Muscle layer of colon (tissue), 2 donors: ENCODE data around the gene RPL31.
"Not testable (repeated sequence)": the region's sequence is repeated elsewhere in the genome, so short reads cannot be mapped to it uniquely, and the experiment has no call there.

ENCODE experiments used
- H3K27ac ChIP-seq: one replicate; pipeline ENCODE4 v1.7.0; 2013; ENCODE audit warnings: low read depth, mild to moderate bottlenecking, low read length, moderate library complexity
- H3K27me3 ChIP-seq, 2 donors: one replicate each; pipeline ENCODE4 v1.7.0; 2013; ENCODE audit warnings: low read length in 2 of 2, mild to moderate bottlenecking in 2 of 2; ENCODE audit not compliant: insufficient read depth in 2 of 2, control insufficient read depth in 1 of 2
- H3K36me3 ChIP-seq: one replicate; pipeline ENCODE4 v1.7.0; 2013; ENCODE audit warnings: mild to moderate bottlenecking, low read length; ENCODE audit not compliant: insufficient read depth
- H3K4me1 ChIP-seq: one replicate; pipeline ENCODE4 v1.7.0; 2013; ENCODE audit warnings: mild to moderate bottlenecking, low read length; ENCODE audit not compliant: insufficient read depth
- H3K4me3 ChIP-seq, 2 donors: one replicate each; pipeline ENCODE4 v1.7.0; 2013; ENCODE audit warnings: low read length in 2 of 2, low read depth in 1 of 2, mild to moderate bottlenecking in 1 of 2, moderate library complexity in 1 of 2
- H3K9ac ChIP-seq: one replicate; pipeline ENCODE4 v1.7.0; 2013; ENCODE audit warnings: low read length
- H3K9me3 ChIP-seq: one replicate; pipeline ENCODE4 v1.7.0; 2013; ENCODE audit warnings: mild to moderate bottlenecking, low read length
- donor health status: abdominal sarcoma.
- donor health status: Adenocarcinoma of cecum.

The RPL31 gene

DNA sequence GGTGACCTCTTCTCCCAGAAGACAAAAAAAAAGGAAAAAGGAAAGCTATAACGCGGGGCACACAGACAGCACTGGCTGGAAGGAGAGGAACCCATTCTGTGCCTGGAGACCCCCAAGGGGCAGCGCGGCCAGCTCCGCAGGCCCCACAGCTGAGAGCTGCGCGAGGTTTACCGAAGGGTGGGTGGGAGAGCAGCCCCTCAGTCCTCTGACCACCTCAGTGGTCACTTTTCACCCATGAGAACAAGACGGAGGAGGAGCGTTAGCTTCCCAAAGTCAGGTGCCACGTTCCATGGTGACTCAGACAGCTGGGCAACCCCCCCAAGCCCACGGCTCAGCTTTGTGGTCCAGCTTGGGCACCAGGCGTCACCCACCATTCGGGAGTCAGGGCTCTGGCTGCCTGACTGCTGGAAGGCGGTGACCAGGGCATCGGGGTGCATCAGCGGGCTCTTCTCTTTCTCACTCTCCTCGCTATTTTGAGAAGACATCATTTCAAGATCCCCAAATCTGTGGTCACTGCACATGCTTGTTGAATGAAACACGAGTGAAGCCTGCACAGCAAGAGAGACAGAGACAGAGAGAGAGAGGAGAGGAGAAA, 35.2 kb downstream of the RPL31 start:
- no peak overlapping the region for H3K4me3 ChIP-seq
- H3K27me3 ChIP-seq = no peaks in the 10 kb centered on the region
- no peaks in the 10 kb centered on the region for H3K9me3 ChIP-seq
- no peak overlapping the region for H3K27ac ChIP-seq
- H3K36me3 ChIP-seq = peaks cover 16% of the 10 kb centered on the region
- no peaks in the 10 kb centered on the region for H3K4me1 ChIP-seq
- no peak overlapping the region for H3K9ac ChIP-seq

DNA sequence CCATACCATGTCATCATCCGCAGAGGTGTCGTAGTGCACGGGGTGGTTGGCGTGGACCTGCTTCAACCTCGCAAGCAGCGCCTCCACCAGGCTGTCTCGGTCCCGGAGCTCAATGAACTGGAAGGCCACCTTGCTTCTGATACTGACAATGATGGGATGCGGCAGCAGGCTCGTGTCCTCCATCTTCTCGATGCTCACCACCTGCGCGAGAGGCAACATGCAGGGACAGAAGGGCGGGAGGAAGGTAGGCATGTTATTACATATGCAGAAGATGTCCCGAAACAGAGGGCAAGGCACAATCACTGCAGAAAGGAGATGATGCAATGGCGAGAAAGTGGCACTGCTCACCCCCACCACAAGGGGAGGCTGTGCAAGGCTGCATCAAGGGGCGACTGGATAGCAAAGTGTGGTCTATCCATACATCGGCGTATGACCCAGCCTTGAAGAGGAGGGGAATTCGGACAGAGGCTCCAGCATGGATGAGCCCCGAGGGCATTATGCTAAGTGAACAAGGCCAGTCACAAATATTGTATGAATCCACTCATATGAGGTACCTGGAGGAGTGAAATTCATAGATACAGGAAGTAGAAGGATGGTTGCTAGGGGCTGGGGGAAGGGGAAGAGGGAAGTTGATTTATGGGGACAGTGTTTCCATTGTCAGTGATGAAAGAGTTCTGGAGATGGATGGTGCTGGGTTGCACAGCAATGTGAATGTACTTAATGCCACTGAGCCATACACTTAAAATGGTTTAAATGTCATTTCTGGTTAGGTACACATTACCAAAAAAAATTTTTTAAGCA, 36.6 kb downstream of the RPL31 start:
- Histone ChIP-seq H3K4me3 (no peak overlapping the region), H3K4me1 (no peaks in the 10 kb centered on the region), H3K9me3 (no peaks in the 10 kb centered on the region), H3K27ac (no peak overlapping the region), H3K27me3 (no peaks in the 10 kb centered on the region), H3K9ac (no peak overlapping the region), H3K36me3 (peaks cover 12% of the 10 kb centered on the region)

DNA sequence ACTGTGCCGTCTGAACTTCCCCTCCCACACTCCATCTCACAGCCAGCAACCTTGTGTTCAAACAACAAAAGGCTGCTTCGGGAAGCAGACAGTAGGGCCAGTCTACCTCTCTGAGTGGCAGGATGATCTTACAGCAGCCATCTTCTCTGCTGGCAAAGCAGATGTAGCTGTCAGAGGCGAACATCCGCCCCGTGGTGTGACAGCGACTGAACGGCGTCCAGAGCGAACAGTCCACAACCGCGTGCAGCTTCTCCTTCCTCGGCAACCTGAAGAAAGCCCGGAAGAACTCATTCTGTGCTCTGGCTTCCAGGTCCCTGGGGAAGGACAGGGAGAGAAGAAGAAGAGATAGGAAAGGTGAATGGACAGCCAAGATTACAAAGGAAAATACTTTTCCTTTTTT, 38.0 kb downstream of the RPL31 start:
- Histone ChIP-seq H3K36me3 (peaks cover 12% of the 10 kb centered on the region), H3K9me3 (no peaks in the 10 kb centered on the region), H3K27ac (no peak overlapping the region), H3K9ac (no peak overlapping the region), H3K4me1 (no peaks in the 10 kb centered on the region), H3K27me3 (no peaks in the 10 kb centered on the region), H3K4me3 (no peak overlapping the region)

DNA sequence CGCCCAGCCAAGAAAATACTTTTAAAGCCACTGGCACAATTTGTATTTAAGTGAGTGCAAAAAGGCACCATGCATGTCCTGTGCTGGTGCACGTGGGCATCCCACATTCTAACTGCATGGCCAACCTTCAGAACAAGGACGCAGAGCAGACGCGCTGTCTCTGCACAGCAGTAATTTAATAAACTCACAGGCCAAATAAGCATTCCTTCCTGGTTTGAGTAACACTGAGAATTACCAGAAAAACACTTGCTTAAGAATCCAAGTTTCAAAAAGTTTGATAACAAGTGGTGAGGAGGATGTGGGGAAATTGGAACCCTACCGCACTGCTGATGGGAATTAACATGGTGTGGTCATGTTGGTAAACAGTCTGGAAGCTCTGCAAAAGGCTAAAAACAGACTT, 38.7 kb downstream of the RPL31 start:
- Histone ChIP-seq H3K9ac (no peak overlapping the region), H3K36me3 (peaks cover 12% of the 10 kb centered on the region), H3K9me3 (no peaks in the 10 kb centered on the region), H3K27me3 (no peaks in the 10 kb centered on the region), H3K27ac (no peak overlapping the region), H3K4me3 (no peak overlapping the region), H3K4me1 (no peaks in the 10 kb centered on the region)

- no peaks in the 10 kb centered on the region for H3K27me3 ChIP-seq
- no peaks in the 10 kb centered on the region for H3K9me3 ChIP-seq
- H3K27ac ChIP-seq = no peak overlapping the region
- H3K4me3 ChIP-seq = no peak overlapping the region
- no peaks in the 10 kb centered on the region for H3K4me1 ChIP-seq
- peaks cover 12% of the 10 kb centered on the region for H3K36me3 ChIP-seq
- H3K9ac ChIP-seq = no peak overlapping the region
These were observed 39.3 kb downstream of the RPL31 start for GRCh38 chr2:101041413-101041812.

DNA sequence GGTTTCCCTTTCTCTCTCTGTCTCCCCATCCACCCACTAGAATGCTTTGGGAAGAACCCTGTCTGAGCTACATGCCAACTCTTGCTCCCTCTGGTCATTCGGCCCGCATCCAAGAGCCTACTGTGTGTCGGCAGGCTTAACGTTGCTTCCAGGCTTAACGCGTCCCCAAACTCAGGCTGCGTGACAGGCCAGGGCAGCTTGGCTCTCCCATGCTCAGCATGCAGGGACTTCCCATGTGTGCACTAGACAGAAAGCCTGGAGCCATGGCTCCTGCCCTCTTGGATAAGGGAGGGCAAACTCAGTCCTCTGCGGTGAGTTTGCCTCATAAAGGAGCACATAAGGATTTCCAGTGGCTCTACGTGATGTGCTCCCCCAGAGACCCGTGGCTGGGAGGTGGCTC, 43.2 kb downstream of the RPL31 start:
- Histone ChIP-seq H3K4me3 (no peak overlapping the region), H3K9me3 (no peaks in the 10 kb centered on the region), H3K4me1 (no peaks in the 10 kb centered on the region), H3K27ac (no peak overlapping the region), H3K27me3 (no peaks in the 10 kb centered on the region), H3K36me3 (no peaks in the 10 kb centered on the region), H3K9ac (no peak overlapping the region)

DNA sequence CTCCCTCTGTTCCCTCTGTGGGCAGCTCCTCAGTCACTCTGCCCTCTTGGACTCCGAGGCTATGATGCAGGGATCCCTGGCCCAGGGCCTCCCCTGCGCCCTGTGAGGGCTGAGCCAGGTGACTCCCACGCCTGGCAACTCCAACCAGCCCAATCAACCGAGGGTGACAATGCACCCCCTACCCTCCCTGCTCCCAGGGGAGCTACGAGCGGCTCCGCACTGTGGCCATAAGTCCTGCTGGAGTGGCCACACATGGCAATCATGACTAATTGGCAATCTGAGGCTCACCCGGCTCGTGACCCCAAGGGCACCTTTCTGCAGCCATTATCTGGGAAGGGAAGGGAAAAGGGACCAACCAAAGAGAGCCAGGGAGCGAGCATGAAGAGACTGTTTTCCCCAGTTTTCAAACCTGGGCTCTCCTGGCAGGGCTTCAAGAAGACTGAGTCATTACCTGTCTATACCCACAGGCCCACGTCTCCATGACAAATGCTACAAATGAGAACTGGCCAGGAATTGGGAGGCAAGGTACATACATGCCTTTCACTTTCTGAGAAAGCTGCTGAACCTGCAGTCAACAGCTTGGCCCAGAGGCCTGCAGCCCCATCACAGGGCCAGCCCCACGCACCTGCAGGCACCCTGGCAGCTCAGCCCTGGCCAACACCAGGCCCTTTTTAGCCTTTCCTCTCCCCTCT, 45.1 kb downstream of the RPL31 start:
- Histone ChIP-seq H3K4me1 (no peaks in the 10 kb centered on the region), H3K4me3 (no peak overlapping the region), H3K27me3 (no peaks in the 10 kb centered on the region), H3K9ac (no peak overlapping the region), H3K27ac (no peak overlapping the region), H3K9me3 (no peaks in the 10 kb centered on the region), H3K36me3 (no peaks in the 10 kb centered on the region)

DNA sequence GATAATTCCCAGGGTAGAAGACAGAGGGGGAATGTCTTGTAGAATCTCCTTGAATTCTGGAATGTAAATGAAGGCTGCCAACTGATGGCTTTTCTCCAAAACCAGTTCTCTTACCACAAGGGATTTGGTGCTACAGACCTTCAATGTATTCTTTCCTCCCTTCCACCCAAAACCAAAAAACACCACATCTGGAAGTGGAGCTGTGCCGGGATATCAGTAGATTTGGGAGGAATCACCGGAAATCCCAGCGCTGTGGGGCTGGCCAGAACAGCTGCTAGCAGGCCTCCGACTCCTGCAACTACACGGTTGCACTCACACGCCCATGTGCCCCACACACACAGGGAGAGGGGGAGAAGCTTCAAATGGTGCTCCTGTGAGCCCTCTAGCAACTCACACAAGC, 45.7 kb downstream of the RPL31 start:
- Histone ChIP-seq H3K27ac (no peak overlapping the region), H3K4me1 (no peaks in the 10 kb centered on the region), H3K36me3 (no peaks in the 10 kb centered on the region), H3K9me3 (no peaks in the 10 kb centered on the region), H3K9ac (no peak overlapping the region), H3K4me3 (no peak overlapping the region), H3K27me3 (no peaks in the 10 kb centered on the region)

DNA sequence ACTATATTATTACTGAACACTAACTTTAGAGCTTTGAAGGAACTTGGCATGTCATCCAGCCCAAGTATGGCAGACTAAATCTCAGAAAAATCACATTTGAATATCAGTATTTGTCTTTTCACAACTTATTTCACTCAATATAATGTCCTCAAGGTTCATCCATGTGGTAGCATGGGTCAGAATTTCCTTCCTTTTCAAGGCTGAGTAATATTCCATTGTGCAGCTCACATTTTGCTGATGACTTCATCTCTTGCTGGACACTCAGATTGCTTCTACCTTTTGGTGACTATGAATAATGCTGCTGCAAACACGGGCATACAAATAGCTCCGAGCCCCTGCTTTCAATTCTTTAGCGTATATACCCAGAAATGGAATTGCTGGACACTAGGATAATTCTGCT, 46.7 kb downstream of the RPL31 start:
- Histone ChIP-seq H3K27ac (no peak overlapping the region), H3K4me1 (no peaks in the 10 kb centered on the region), H3K9ac (no peak overlapping the region), H3K4me3 (no peak overlapping the region), H3K36me3 (no peaks in the 10 kb centered on the region), H3K27me3 (no peaks in the 10 kb centered on the region), H3K9me3 (no peaks in the 10 kb centered on the region)

- H3K27me3 ChIP-seq, H3K27ac ChIP-seq, H3K9ac ChIP-seq, H3K36me3 ChIP-seq, H3K4me1 ChIP-seq, H3K4me3 ChIP-seq, H3K9me3 ChIP-seq: not testable (repeated sequence)
These were observed 48.8 kb downstream of the RPL31 start for GRCh38 chr2:101050886-101051285.

DNA sequence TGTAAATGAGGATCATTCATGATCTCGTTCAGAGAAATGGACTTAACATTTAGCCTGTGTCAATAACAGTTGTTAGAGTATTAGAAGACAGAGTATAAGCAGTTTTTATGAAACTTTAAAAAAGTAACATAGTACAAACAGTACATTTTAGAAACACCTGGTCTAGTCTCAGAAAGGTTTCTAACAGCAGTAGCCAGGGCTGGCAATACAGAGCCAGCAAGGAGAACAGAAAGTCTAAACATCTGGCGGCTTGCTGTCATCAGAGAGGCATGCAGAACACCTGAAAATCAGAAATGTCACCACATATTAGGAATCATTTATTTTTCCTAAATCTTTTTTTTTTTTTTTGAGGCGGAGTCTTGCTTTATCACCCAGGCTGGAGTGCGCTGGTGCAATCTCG, 50.1 kb downstream of the RPL31 start:
- no peak overlapping the region for H3K27ac ChIP-seq
- no peaks in the 10 kb centered on the region for H3K27me3 ChIP-seq
- no peaks in the 10 kb centered on the region for H3K36me3 ChIP-seq
- H3K4me3 ChIP-seq = no peak overlapping the region
- no peak overlapping the region for H3K9ac ChIP-seq
- no peaks in the 10 kb centered on the region for H3K4me1 ChIP-seq
- H3K9me3 ChIP-seq = no peaks in the 10 kb centered on the region
